Testis (tissue), 2 donors: Measurements from ENCODE around the gene GINS2.

Source experiments
- CTCF ChIP-seq, 3 experiments: fragments of 450-650 bp in 2 of 3; fragments of 200-600 bp in 1 of 3; sonication (generic) in 1 of 3; IDR thresholded peaks; one replicate each; pipeline ENCODE4 v1.5.1; 2016 to 2019; ENCODE audit warnings: antibody characterized with exemption in 3 of 3, mild to moderate bottlenecking in 2 of 3, moderate library complexity in 1 of 3
- POLR2A ChIP-seq: fragments of 450-650 bp; IDR thresholded peaks from one replicate; pipeline ENCODE4 v1.6.1; 2017; ENCODE audit warnings: antibody characterized with exemption, mild to moderate bottlenecking, moderate library complexity

- TF ChIP-seq CTCF (IDR thresholded peaks at IDR 0.05) (no peak), POLR2A (no peak)
These were observed 51.5 kb downstream of the GINS2 start for GRCh38 chr16:85637061-85637807.
